Measurements from ENCODE around the gene TEN1. TPM values are rescaled to one million over a fixed set of nuclear protein-coding genes. Genes with fewer than 3 reads are reported as not detected.

The TEN1 gene
- total RNA-seq, 1 donor from 2014 or later, result 8.5 TPM

- peak within 1 kb of the TSS; percentile 78 for H3K27ac Mint-ChIP-seq (ENCODE audit: unreplicated experiment)
Observed at GRCh38 chr17:75940727-75941441, 38.2 kb upstream of the TEN1 start, which contains the start of gene FBF1. Gene FBF1, minus strand, starts transcription at chr17:75941042. Its CDS starts 2,893 bp downstream, at chr17:75938149.

GRCh38 chr17:75941442-75941819 is 37.6 kb upstream of the TEN1 start:
- H3K27ac Mint-ChIP-seq (ENCODE audit: unreplicated experiment), result no peak overlapping the region
- peaks cover 8% of the 10 kb centered on the region for H3K9me3 Mint-ChIP-seq (ENCODE audit: unreplicated experiment)
- no peaks in the 10 kb centered on the region for H3K36me3 Mint-ChIP-seq (ENCODE audit: unreplicated experiment)
- no peak for DNase-seq
- no peak for TF ChIP-seq CTCF (IDR thresholded peaks at IDR 0.05; ENCODE audit: partially characterized antibody, unreplicated experiment)
- H3K27me3 Mint-ChIP-seq (ENCODE audit: unreplicated experiment), result no peaks in the 10 kb centered on the region
- H3K4me1 Mint-ChIP-seq (ENCODE audit: low read depth, unreplicated experiment), result peaks cover 6% of the 10 kb centered on the region
- H3K4me3 Mint-ChIP-seq (ENCODE audit: unreplicated experiment), result peak overlapping the region; percentile 81

More at GRCh38 chr17:75940727-75941441, 38.2 kb upstream of the TEN1 start, which contains the start of gene FBF1:
- peak; percentile 96 for DNase-seq
- no peaks in the 10 kb centered on the region for H3K27me3 Mint-ChIP-seq (ENCODE audit: unreplicated experiment)
- H3K9me3 Mint-ChIP-seq (ENCODE audit: unreplicated experiment), result peaks cover 8% of the 10 kb centered on the region
- peak within 1 kb of the TSS; percentile 87 for H3K4me3 Mint-ChIP-seq (ENCODE audit: unreplicated experiment)
- H3K36me3 Mint-ChIP-seq (ENCODE audit: unreplicated experiment), result no peaks in the 10 kb centered on the region
- no peak for TF ChIP-seq CTCF (IDR thresholded peaks at IDR 0.05; ENCODE audit: partially characterized antibody, unreplicated experiment)
- H3K4me1 Mint-ChIP-seq (ENCODE audit: low read depth, unreplicated experiment), result peaks cover 6% of the 10 kb centered on the region

- Mint-ChIP-seq H3K27me3 (ENCODE audit: unreplicated experiment) (no peaks in the 10 kb centered on the region), H3K9me3 (ENCODE audit: unreplicated experiment) (peaks cover 8% of the 10 kb centered on the region), H3K4me1 (ENCODE audit: low read depth, unreplicated experiment) (peaks cover 6% of the 10 kb centered on the region), H3K36me3 (ENCODE audit: unreplicated experiment) (no peaks in the 10 kb centered on the region), H3K27ac (ENCODE audit: unreplicated experiment) (no peak overlapping the region), H3K4me3 (ENCODE audit: unreplicated experiment) (no peak overlapping the region)
- DNase-seq, result no peak
- no peak for TF ChIP-seq CTCF (IDR thresholded peaks at IDR 0.05; ENCODE audit: partially characterized antibody, unreplicated experiment)
Observed at GRCh38 chr17:75942473-75942872, 36.6 kb upstream of the TEN1 start.

- TF ChIP-seq CTCF (IDR thresholded peaks at IDR 0.05; ENCODE audit: partially characterized antibody, unreplicated experiment), result no peak
- Mint-ChIP-seq H3K9me3 (ENCODE audit: unreplicated experiment) (peaks cover 5% of the 10 kb centered on the region), H3K36me3 (ENCODE audit: unreplicated experiment) (no peaks in the 10 kb centered on the region), H3K27ac (ENCODE audit: unreplicated experiment) (no peak overlapping the region), H3K27me3 (ENCODE audit: unreplicated experiment) (no peaks in the 10 kb centered on the region), H3K4me1 (ENCODE audit: low read depth, unreplicated experiment) (peaks cover 6% of the 10 kb centered on the region), H3K4me3 (ENCODE audit: unreplicated experiment) (no peak overlapping the region)
- no peak for DNase-seq
Observed at GRCh38 chr17:75943491-75943890, 35.5 kb upstream of the TEN1 start.

- Mint-ChIP-seq H3K9me3 (ENCODE audit: unreplicated experiment) (peaks cover 4% of the 10 kb centered on the region), H3K27ac (ENCODE audit: unreplicated experiment) (no peak overlapping the region), H3K4me3 (ENCODE audit: unreplicated experiment) (no peak overlapping the region), H3K36me3 (ENCODE audit: unreplicated experiment) (no peaks in the 10 kb centered on the region), H3K27me3 (ENCODE audit: unreplicated experiment) (no peaks in the 10 kb centered on the region), H3K4me1 (ENCODE audit: low read depth, unreplicated experiment) (peaks cover 6% of the 10 kb centered on the region)
- no peak for DNase-seq
- no peak for TF ChIP-seq CTCF (IDR thresholded peaks at IDR 0.05; ENCODE audit: partially characterized antibody, unreplicated experiment)
Observed at GRCh38 chr17:75945211-75945610, 33.8 kb upstream of the TEN1 start.

Data from glutamatergic neuron (in vitro differentiated cells).